Activated CD8-positive, alpha-beta T cell treated with anti-CD3 and anti-CD28 coated beads for 36 hours (primary cell): ENCODE measurements around the gene CLEC16A. TPM values are rescaled to one million over a fixed set of nuclear protein-coding genes. Genes with fewer than 3 reads are reported as not detected.
"Not testable (repeated sequence)": the region's sequence is repeated elsewhere in the genome, so short reads cannot be mapped to it uniquely, and the experiment has no call there.

Source experiments
- ATAC-seq: fragments of 200-7000 bp; cut with Tn5 transposase; one replicate; pipeline ENCODE4 v1.10.0; 2021; ENCODE audit warnings: mild to moderate bottlenecking, moderate library complexity
- CTCF ChIA-PET: fragments of 350-600 bp; sonication (Branson Sonifier 250); formaldehyde crosslinking; loops from one replicate; lab custom pipeline; 2021; ENCODE audit warnings: antibody characterized with exemption; lab: Charles Lee
- POLR2A ChIA-PET: fragments of 350-600 bp; sonication (Branson Sonifier 250); formaldehyde crosslinking; loops from one replicate; lab custom pipeline; 2021; ENCODE audit warnings: antibody characterized with exemption; lab: Charles Lee
- DNase-seq: peaks from one replicate; pipeline ENCODE4 v3.0.0-alpha.2; 2020
- H3K27ac Mint-ChIP-seq: one replicate; pipeline ENCODE4 v1.8.0; 2021; ENCODE audit warnings: mild to moderate bottlenecking, mixed read lengths
- H3K27me3 Mint-ChIP-seq: one replicate; pipeline ENCODE4 v1.8.0; 2021; ENCODE audit warnings: mixed read lengths
- H3K36me3 Mint-ChIP-seq: one replicate; pipeline ENCODE4 v1.8.0; 2021; ENCODE audit warnings: low read depth, mixed read lengths
- H3K4me1 Mint-ChIP-seq: one replicate; pipeline ENCODE4 v1.8.0; 2021; ENCODE audit warnings: low read depth, mixed read lengths
- H3K4me3 Mint-ChIP-seq: one replicate; pipeline ENCODE4 v1.8.0; 2021; ENCODE audit warnings: mild to moderate bottlenecking, moderate library complexity, mixed read lengths
- H3K9me3 Mint-ChIP-seq: one replicate; pipeline ENCODE4 v1.8.0; 2021; ENCODE audit warnings: mixed read lengths
- CTCF ChIP-seq: fragments of 200-600 bp; IDR thresholded peaks from one replicate; pipeline ENCODE4 v1.8.0; 2022; ENCODE audit warnings: antibody characterized with exemption, mild to moderate bottlenecking
- intact Hi-C: fragments of 100-400 bp; cut with micrococcal nuclease; formaldehyde crosslinking; loops from one replicate; pipeline ENCODE4 v1.10.0; 2022
- total RNA-seq, 2 experiments: library from RNA; stranded (reverse); gene quantifications; one replicate each; pipeline ENCODE4 v1.2.3, GENCODE V29; 2021

CLEC16A gene
- total RNA-seq, 2 experiments from 2014 or later: 20.4 to 21.7 TPM

- Mint-ChIP-seq H3K27me3 (no peaks in the 10 kb centered on the region), H3K4me1 (peaks cover 71% of the 10 kb centered on the region), H3K4me3 (peak overlapping the region; percentile 97), H3K27ac (peak overlapping the region; percentile 35), H3K9me3 (no peaks in the 10 kb centered on the region), H3K36me3 (peaks cover 45% of the 10 kb centered on the region)
- CTCF ChIA-PET: interaction anchor here (0.9 to 6.8 kb wide), 4 partner anchors 9 to 21 kb away, joined by 3 to 40 read pairs (median 3); no protein-coding TSS in a partner anchor
- TF ChIP-seq CTCF: no peak
- DNase-seq (no peak), ATAC-seq (no peak)
- intact Hi-C loops: no loop called here
- POLR2A ChIA-PET: interaction anchor here (1.0 kb wide), 1 partner anchor 9 kb away, joined by 4 read pairs; no protein-coding TSS in a partner anchor
Observed at GRCh38 chr16:10939649-10940234, 4.6 kb upstream of the CLEC16A start.

GRCh38 chr16:10940501-10941079 lies 3.8 kb upstream of the CLEC16A start:
- H3K9me3 Mint-ChIP-seq: no peaks in the 10 kb centered on the region
- H3K4me3 Mint-ChIP-seq: peak overlapping the region; percentile 97
- no peaks in the 10 kb centered on the region for H3K27me3 Mint-ChIP-seq
- ChIA-PET CTCF (interaction anchor here (0.8 to 6.8 kb wide), 6 partner anchors 9 to 24 kb away, joined by 3 to 40 read pairs (median 3); no protein-coding TSS in a partner anchor), POLR2A (interaction anchor here (0.5 to 1.5 kb wide), 3 partner anchors 10 to 1978 kb away, joined by 3 to 4 read pairs (median 3); no protein-coding TSS in a partner anchor)
- peaks cover 71% of the 10 kb centered on the region for H3K4me1 Mint-ChIP-seq
- DNase-seq (peak; percentile 17), ATAC-seq (no peak)
- H3K36me3 Mint-ChIP-seq: peaks cover 43% of the 10 kb centered on the region
- peak overlapping the region; percentile 89 for H3K27ac Mint-ChIP-seq
- intact Hi-C loops: no loop called here
- TF ChIP-seq CTCF: no peak

- Mint-ChIP-seq H3K4me3 (peak overlapping the region; percentile 97), H3K36me3 (peaks cover 38% of the 10 kb centered on the region), H3K27me3 (no peaks in the 10 kb centered on the region), H3K9me3 (no peaks in the 10 kb centered on the region), H3K27ac (peak overlapping the region; percentile 89), H3K4me1 (peaks cover 73% of the 10 kb centered on the region)
- no peak for ATAC-seq
- no peak for DNase-seq
- no peak for TF ChIP-seq CTCF
- ChIA-PET CTCF (interaction anchor here (0.8 to 6.8 kb wide), 6 partner anchors 9 to 23 kb away, joined by 3 to 40 read pairs (median 4); no protein-coding TSS in a partner anchor), POLR2A (interaction anchor here (0.5 to 1.5 kb wide), 3 partner anchors 70 to 1979 kb away, joined by 3 to 4 read pairs (median 3); no protein-coding TSS in a partner anchor)
- intact Hi-C loops: no loop called here
Observed at GRCh38 chr16:10941127-10941933, 3.0 kb upstream of the CLEC16A start.

GRCh38 chr16:10941935-10942351 lies 2.4 kb upstream of the CLEC16A start:
- CTCF ChIA-PET: interaction anchor here (0.7 to 6.8 kb wide), 4 partner anchors 11 to 23 kb away, joined by 3 to 40 read pairs (median 4); no protein-coding TSS in a partner anchor
- H3K27ac Mint-ChIP-seq: peak overlapping the region; percentile 89
- POLR2A ChIA-PET: not testable (repeated sequence)

More at GRCh38 chr16:10941935-10942351, 2.4 kb upstream of the CLEC16A start:
- Mint-ChIP-seq H3K36me3 (peaks cover 34% of the 10 kb centered on the region), H3K4me1 (peaks cover 70% of the 10 kb centered on the region), H3K4me3 (peak overlapping the region; percentile 97)
- ATAC-seq, intact Hi-C loops, H3K9me3 Mint-ChIP-seq, H3K27me3 Mint-ChIP-seq, DNase-seq: not testable (repeated sequence)
